ENCODE data around the gene FBXL17. TPM values are rescaled to one million over a fixed set of nuclear protein-coding genes. Genes with fewer than 3 reads are reported as not detected.

The FBXL17 gene
- total and polyA plus RNA-seq, 7 donors: 6.2 to 36.1 (median 30.3) TPM

GRCh38 chr5:108238936-108239887 is 142.7 kb downstream of the FBXL17 start:
- DNase-seq: no peak
- Histone ChIP-seq H3K4me1 (no peaks in the 10 kb centered on the region), H3K4me3 (no peak overlapping the region), H3K9me3 (no peaks in the 10 kb centered on the region), H3K27ac (no peak overlapping the region), H3K36me3 (ENCODE audit: insufficient read depth in 1 of 2, low read depth in 1 of 2) (no peaks in the 10 kb centered on the region), H3K27me3 (ENCODE audit: insufficient read depth in 3 of 3, low read length in 2 of 3) (no peaks in the 10 kb centered on the region)
- intact Hi-C loops (cut with DNase I): no loop called here
- no peak for ATAC-seq
- 85 to 98% (median 87%) methylated on average over 10 of the region's 10 CpGs for WGBS, 3 donors
- TF ChIP-seq, protein P1, sequence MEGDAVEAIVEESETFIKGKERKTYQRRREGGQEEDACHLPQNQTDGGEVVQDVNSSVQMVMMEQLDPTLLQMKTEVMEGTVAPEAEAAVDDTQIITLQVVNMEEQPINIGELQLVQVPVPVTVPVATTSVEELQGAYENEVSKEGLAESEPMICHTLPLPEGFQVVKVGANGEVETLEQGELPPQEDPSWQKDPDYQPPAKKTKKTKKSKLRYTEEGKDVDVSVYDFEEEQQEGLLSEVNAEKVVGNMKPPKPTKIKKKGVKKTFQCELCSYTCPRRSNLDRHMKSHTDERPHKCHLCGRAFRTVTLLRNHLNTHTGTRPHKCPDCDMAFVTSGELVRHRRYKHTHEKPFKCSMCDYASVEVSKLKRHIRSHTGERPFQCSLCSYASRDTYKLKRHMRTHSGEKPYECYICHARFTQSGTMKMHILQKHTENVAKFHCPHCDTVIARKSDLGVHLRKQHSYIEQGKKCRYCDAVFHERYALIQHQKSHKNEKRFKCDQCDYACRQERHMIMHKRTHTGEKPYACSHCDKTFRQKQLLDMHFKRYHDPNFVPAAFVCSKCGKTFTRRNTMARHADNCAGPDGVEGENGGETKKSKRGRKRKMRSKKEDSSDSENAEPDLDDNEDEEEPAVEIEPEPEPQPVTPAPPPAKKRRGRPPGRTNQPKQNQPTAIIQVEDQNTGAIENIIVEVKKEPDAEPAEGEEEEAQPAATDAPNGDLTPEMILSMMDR (IDR thresholded peaks at IDR 0.05): no peak

- intact Hi-C loops (cut with DNase I): no loop called here
- 80 to 91% (median 85%) methylated on average over 4 of the region's 4 CpGs for WGBS, 3 donors
Observed at GRCh38 chr5:108238461-108238860, 143.4 kb downstream of the FBXL17 start.

GRCh38 chr5:108233617-108234155 is 148.2 kb downstream of the FBXL17 start:
- intact Hi-C loops (cut with DNase I): no loop called here
- Histone ChIP-seq H3K4me3 (no peak overlapping the region), H3K27ac (no peak overlapping the region), H3K36me3 (ENCODE audit: insufficient read depth in 1 of 2, low read depth in 1 of 2) (no peaks in the 10 kb centered on the region), H3K9me3 (no peaks in the 10 kb centered on the region), H3K27me3 (ENCODE audit: insufficient read depth in 3 of 3, low read length in 2 of 3) (no peaks in the 10 kb centered on the region), H3K4me1 (no peaks in the 10 kb centered on the region)
- ATAC-seq (no peak), DNase-seq (no peak)
- 53 to 60% (median 56%) methylated on average over 3 of the region's 3 CpGs for WGBS, 3 donors
- TF ChIP-seq, protein P1 (IDR thresholded peaks at IDR 0.05): no peak

More at GRCh38 chr5:108238461-108238860, 143.4 kb downstream of the FBXL17 start:
- H3K27ac ChIP-seq: no peak overlapping the region
- H3K4me1 ChIP-seq: no peaks in the 10 kb centered on the region
- TF ChIP-seq, protein P1 (IDR thresholded peaks at IDR 0.05): no peak
- H3K4me3 ChIP-seq: no peak overlapping the region
- DNase-seq: no peak
- no peaks in the 10 kb centered on the region for H3K9me3 ChIP-seq
- no peaks in the 10 kb centered on the region for H3K36me3 ChIP-seq (ENCODE audit: insufficient read depth in 1 of 2, low read depth in 1 of 2)
- ATAC-seq: no peak
- H3K27me3 ChIP-seq (ENCODE audit: insufficient read depth in 3 of 3, low read length in 2 of 3): no peaks in the 10 kb centered on the region

- no peaks in the 10 kb centered on the region for H3K9me3 ChIP-seq
- H3K4me3 ChIP-seq: no peak overlapping the region
- TF ChIP-seq, protein P1 (IDR thresholded peaks at IDR 0.05): no peak
- H3K27ac ChIP-seq: no peak overlapping the region
- H3K4me1 ChIP-seq: no peaks in the 10 kb centered on the region
- no peaks in the 10 kb centered on the region for H3K36me3 ChIP-seq (ENCODE audit: insufficient read depth in 1 of 2, low read depth in 1 of 2)
- H3K27me3 ChIP-seq (ENCODE audit: insufficient read depth in 3 of 3, low read length in 2 of 3): no peaks in the 10 kb centered on the region
- intact Hi-C loops (cut with DNase I): no loop called here
- DNase-seq: no peak
- no peak for ATAC-seq
Observed at GRCh38 chr5:108232805-108233204, 149.1 kb downstream of the FBXL17 start.

Data from psoas muscle (tissue), 8 donors.